DMS53 treated with DMSO at 0.1 percent for 48 hours (cell line): ENCODE data around the gene CD9.

ENCODE experiments used
- DNase-seq: peaks from one replicate; lab custom pipeline; 2025; ENCODE audit not compliant: unreplicated experiment; lab: John Stamatoyannopoulos, UW

The CD9 gene

GRCh38 chr12:6235906-6236640 is 35.9 kb downstream of the CD9 start:
- DNase-seq, result no peak

GRCh38 chr12:6236641-6236940 is 36.4 kb downstream of the CD9 start:
- DNase-seq, result no peak

GRCh38 chr12:6237830-6238229 is 37.6 kb downstream of the CD9 start:
- no peak for DNase-seq

GRCh38 chr12:6238875-6239274 is 38.7 kb downstream of the CD9 start:
- DNase-seq, result no peak

- DNase-seq, result no peak
These were observed 41.3 kb downstream of the CD9 start for GRCh38 chr12:6241495-6241894.

GRCh38 chr12:6249580-6249979 is 49.4 kb downstream of the CD9 start:
- no peak for DNase-seq

GRCh38 chr12:6250343-6250742 is 50.1 kb downstream of the CD9 start:
- no peak for DNase-seq

GRCh38 chr12:6253278-6253677 is 53.1 kb downstream of the CD9 start:
- no peak for DNase-seq

- DNase-seq, result no peak
These were observed 54.3 kb downstream of the CD9 start for GRCh38 chr12:6254491-6254890.

GRCh38 chr12:6257007-6257406 is 56.8 kb downstream of the CD9 start:
- DNase-seq, result no peak

- DNase-seq, result peak; percentile 57
These were observed 62.0 kb downstream of the CD9 start for GRCh38 chr12:6262211-6262610.

- DNase-seq, result peak; percentile 35
These were observed 62.4 kb downstream of the CD9 start for GRCh38 chr12:6262623-6263022.

- DNase-seq, result peak; percentile 78
These were observed 63.7 kb downstream of the CD9 start for GRCh38 chr12:6263931-6264330.

GRCh38 chr12:6264402-6265037 is 64.3 kb downstream of the CD9 start:
- DNase-seq, result peak; percentile 78

GRCh38 chr12:6265038-6265405 is 64.8 kb downstream of the CD9 start:
- DNase-seq, result no peak

- DNase-seq, result peak; percentile 100
These were observed 66.4 kb downstream of the CD9 start for GRCh38 chr12:6266541-6266966.

GRCh38 chr12:6266971-6267721 is 66.9 kb downstream of the CD9 start:
- DNase-seq, result peak; percentile 88

GRCh38 chr12:6268484-6269157 is 68.4 kb downstream of the CD9 start:
- DNase-seq, result no peak

- DNase-seq, result no peak
These were observed 69.8 kb downstream of the CD9 start for GRCh38 chr12:6269986-6270385.

GRCh38 chr12:6271281-6271680 is 71.1 kb downstream of the CD9 start:
- DNase-seq, result no peak

- DNase-seq, result no peak
These were observed 72.4 kb downstream of the CD9 start for GRCh38 chr12:6272300-6273204.
